AG04449 (cell line): ENCODE results near the gene AGGF1.
"Not testable (repeated sequence)": the region's sequence is repeated elsewhere in the genome, so short reads cannot be mapped to it uniquely, and the experiment has no call there.

Experiments used
- CTCF ChIA-PET: fragments of 350-600 bp; formaldehyde crosslinking; extraction: SDS; loops from one replicate; lab custom pipeline; 2021; ENCODE audit warnings: antibody characterized with exemption; lab: Yijun Ruan, JAX
- POLR2A ChIA-PET: fragments of 400-600, 350-600 bp; formaldehyde crosslinking; extraction: SDS; loops from one replicate; lab custom pipeline; 2020; ENCODE audit warnings: antibody characterized with exemption, inconsistent platforms; lab: Yijun Ruan, JAX
- DNase-seq: peaks from one replicate; pipeline ENCODE4 v3.0.0-alpha.2; 2010; ENCODE audit warnings: low read depth, low spot score
- H3K4me3 ChIP-seq: 2 replicates; pipeline ENCODE4 v1.5.1; 2011; ENCODE audit warnings: low read depth, mild to moderate bottlenecking, control low read depth, low read length
- CTCF ChIP-seq: IDR thresholded peaks from one replicate; pipeline ENCODE4 v1.5.1; 2011; ENCODE audit warnings: mild to moderate bottlenecking, moderate library complexity, low read length, control low read depth, inconsistent platforms; ENCODE audit not compliant: insufficient read depth; ENCODE audit errors: missing control alignments

The AGGF1 gene

GRCh38 chr5:76990899-76991459 lies 39.2 kb upstream of the AGGF1 start:
- no peak for TF ChIP-seq CTCF
- CTCF ChIA-PET = no interaction called here
- no peak for DNase-seq

DNA sequence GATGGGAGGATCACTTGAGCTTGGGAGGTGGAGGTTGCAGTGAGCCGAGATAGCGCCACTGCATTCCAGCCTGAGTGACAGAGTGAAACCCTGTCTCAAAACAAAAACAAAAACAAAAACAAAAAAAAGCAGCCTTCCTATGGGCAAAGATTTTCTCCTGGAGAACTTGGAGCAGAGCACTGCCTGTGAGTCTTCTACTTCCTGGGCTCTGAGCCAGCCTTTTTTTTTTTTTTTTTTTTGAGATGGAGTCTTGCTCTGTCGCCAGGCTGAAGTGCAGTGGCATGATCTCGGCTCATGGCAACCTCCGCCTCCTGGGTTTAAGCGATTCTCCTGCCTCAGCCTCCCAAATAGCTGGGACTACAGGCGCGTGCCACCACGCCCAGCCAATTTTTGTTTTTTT lies 36.8 kb upstream of the AGGF1 start:
- CTCF ChIA-PET, POLR2A ChIA-PET: not testable (repeated sequence)

More at GRCh38 chr5:76990899-76991459, 39.2 kb upstream of the AGGF1 start:
- H3K4me3 ChIP-seq = no peak overlapping the region
- POLR2A ChIA-PET = no interaction called here

GRCh38 chr5:76994337-76994736 lies 35.9 kb upstream of the AGGF1 start:
- no peak for TF ChIP-seq CTCF
- POLR2A ChIA-PET = no interaction called here
- no peak for DNase-seq
- CTCF ChIA-PET = no interaction called here
- H3K4me3 ChIP-seq = no peak overlapping the region

More for the DNA sequence above, 36.8 kb upstream of the AGGF1 start:
- DNase-seq, H3K4me3 ChIP-seq: not testable (repeated sequence)

DNA sequence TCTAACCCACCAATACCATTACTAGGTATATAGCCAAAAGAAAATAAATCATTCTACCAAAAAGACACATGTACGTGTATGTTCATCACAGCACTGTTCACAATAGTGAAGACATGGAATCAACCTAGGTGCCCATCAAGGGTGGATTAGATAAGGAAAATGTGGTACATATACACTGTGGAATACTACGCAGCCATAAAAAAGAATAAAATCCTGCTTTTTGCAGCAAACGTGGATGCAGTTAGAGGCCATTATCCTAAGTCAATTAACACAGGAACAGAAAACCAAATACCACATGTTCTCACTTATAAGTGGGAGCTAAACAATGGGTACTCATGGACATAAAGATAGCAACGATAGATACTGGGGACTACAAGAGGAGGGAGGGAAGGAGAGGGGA lies 32.0 kb upstream of the AGGF1 start:
- POLR2A ChIA-PET, DNase-seq, H3K4me3 ChIP-seq: not testable (repeated sequence)
- CTCF ChIA-PET = interaction anchor here (1.5 to 1.8 kb wide), 2 partner anchors 19 to 128 kb away, joined by 4 read pairs; no protein-coding TSS in a partner anchor

DNA sequence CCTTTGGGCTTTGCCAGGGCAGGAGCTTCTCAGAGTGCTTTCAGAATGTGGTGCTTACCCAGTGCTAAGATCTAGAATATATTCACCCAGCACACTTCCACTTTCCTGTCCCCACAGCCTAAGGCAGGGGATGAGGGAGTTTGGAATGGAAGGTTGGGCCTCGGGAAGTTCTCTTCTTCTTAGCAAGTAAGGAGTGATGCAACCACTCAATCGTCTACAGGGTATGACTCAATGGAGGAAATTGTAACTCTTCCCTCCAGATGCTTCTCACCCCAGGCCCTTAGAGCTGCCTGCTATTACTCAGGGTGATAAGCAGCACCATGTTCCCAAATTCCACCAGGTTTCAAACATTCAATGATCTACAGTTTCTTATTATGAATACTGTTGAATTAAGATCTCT lies 30.8 kb upstream of the AGGF1 start:
- TF ChIP-seq CTCF = no peak
- DNase-seq = peak; percentile 34
- POLR2A ChIA-PET = no interaction called here
- CTCF ChIA-PET = interaction anchor here (0.8 to 1.8 kb wide), 5 partner anchors 14 to 129 kb away, joined by 3 to 4 read pairs (median 4); partner anchors contain the start of gene AGGF1
- no peak overlapping the region for H3K4me3 ChIP-seq

- no peak overlapping the region for H3K4me3 ChIP-seq
- TF ChIP-seq CTCF = no peak
- ChIA-PET CTCF (no interaction called here), POLR2A (no interaction called here)
- DNase-seq = no peak
These were observed 27.0 kb upstream of the AGGF1 start for GRCh38 chr5:77003246-77003645.

GRCh38 chr5:77006124-77006523 lies 24.1 kb upstream of the AGGF1 start:
- ChIA-PET POLR2A (no interaction called here), CTCF (interaction anchor here (0.6 kb wide), 1 partner anchor 10 kb away, joined by 3 read pairs; no protein-coding TSS in a partner anchor)
- no peak for TF ChIP-seq CTCF
- DNase-seq = no peak
- no peak overlapping the region for H3K4me3 ChIP-seq
